IMR-90 (cell line): ENCODE measurements around the gene NWD2. TPM values are rescaled to one million over a fixed set of nuclear protein-coding genes. Genes with fewer than 3 reads are reported as not detected.

ENCODE experiments used
- ATAC-seq: fragments of 200-7000 bp; cut with Tn5 transposase; 2 replicates; pipeline ENCODE4 v1.9.1; 2020; ENCODE audit warnings: low read depth, mild to moderate bottlenecking, moderate library complexity
- BruUV-seq: library from RNA; stranded (reverse); fragments of 400-500 nt; replicated peaks from 2 replicates; lab custom pipeline; 2021; lab: Mats Ljungman, UMichigan
- CTCF ChIA-PET: fragments of 300-600 bp; formaldehyde crosslinking; extraction: SDS; loops from one replicate; lab custom pipeline; 2021; ENCODE audit warnings: antibody characterized with exemption; lab: Yijun Ruan, JAX
- POLR2A ChIA-PET: fragments of 300-600 bp; sonication (Branson Sonifier 250); formaldehyde crosslinking; loops from one replicate; lab custom pipeline; 2022; ENCODE audit warnings: antibody characterized with exemption; ENCODE audit not compliant: unreplicated experiment; lab: Charles Lee
- DNase-seq: peaks from one replicate; pipeline ENCODE4 v3.0.0; 2013
- H2AFZ ChIP-seq: replicated peaks from 2 replicates; pipeline ENCODE3; 2013; ENCODE audit warnings: low read length, mild to moderate bottlenecking; ENCODE audit not compliant: poor library complexity
- H2AK5ac ChIP-seq: 2 replicates; pipeline ENCODE4 v1.6.1; 2013; ENCODE audit warnings: low read depth, low read length, inconsistent platforms
- H2AK9ac ChIP-seq: replicated peaks from 2 replicates; pipeline ENCODE3; 2013; ENCODE audit warnings: mild to moderate bottlenecking, low read depth, low read length, moderate library complexity; ENCODE audit not compliant: poor library complexity
- H2BK120ac ChIP-seq: 2 replicates; pipeline ENCODE4 v1.6.1; 2013; ENCODE audit warnings: low read depth, low read length, inconsistent platforms
- H2BK15ac ChIP-seq: 3 replicates; pipeline ENCODE4 v1.6.1; 2013; ENCODE audit warnings: low read depth, low read length, inconsistent platforms
- H2BK20ac ChIP-seq: 2 replicates; pipeline ENCODE4 v1.6.1; 2013; ENCODE audit warnings: low read depth, mild to moderate bottlenecking, inconsistent platforms, low read length, moderate library complexity
- H2BK5ac ChIP-seq: 2 replicates; pipeline ENCODE4 v1.6.1; 2013; ENCODE audit warnings: mild to moderate bottlenecking, low read depth, low read length, inconsistent platforms; ENCODE audit not compliant: poor library complexity, severe bottlenecking
- H3K14ac ChIP-seq: replicated peaks from 2 replicates; pipeline ENCODE4 v1.6.1; 2013; ENCODE audit warnings: low read depth, low read length, inconsistent platforms
- H3K18ac ChIP-seq: 2 replicates; pipeline ENCODE4 v1.6.1; 2013; ENCODE audit warnings: low read depth, low read length, control low read depth
- H3K23ac ChIP-seq: 2 replicates; pipeline ENCODE4 v1.6.1; 2013; ENCODE audit warnings: low read depth, low read length, inconsistent platforms
- H3K27ac ChIP-seq: 2 replicates; pipeline ENCODE4 v1.5.1; 2013; ENCODE audit warnings: mild to moderate bottlenecking, control low read depth, low read length; ENCODE audit not compliant: insufficient read depth
- H3K27me3 ChIP-seq: 2 replicates; pipeline ENCODE4 v1.6.1; 2013; ENCODE audit warnings: low read length; ENCODE audit not compliant: control insufficient read depth, insufficient read depth
- H3K36me3 ChIP-seq: 2 replicates; pipeline ENCODE4 v1.6.1; 2013; ENCODE audit warnings: low read length, mixed read lengths; ENCODE audit not compliant: control insufficient read depth, insufficient read depth
- H3K4ac ChIP-seq: 2 replicates; pipeline ENCODE4 v1.6.1; 2013; ENCODE audit warnings: low read depth, low read length, inconsistent platforms
- H3K4me1 ChIP-seq: 2 replicates; pipeline ENCODE4 v1.6.1; 2013; ENCODE audit warnings: low read length, mixed read lengths; ENCODE audit not compliant: control insufficient read depth, insufficient read depth
- H3K4me2 ChIP-seq: 2 replicates; pipeline ENCODE4 v1.6.1; 2013; ENCODE audit warnings: low read depth, mild to moderate bottlenecking, control low read depth, low read length, moderate library complexity
- H3K4me3 ChIP-seq: 2 replicates; pipeline ENCODE4 v1.5.1; 2013; ENCODE audit warnings: low read depth, mild to moderate bottlenecking, control low read depth, low read length, moderate library complexity; ENCODE audit not compliant: insufficient read depth
- H3K56ac ChIP-seq: 2 replicates; pipeline ENCODE4 v1.6.1; 2013; ENCODE audit warnings: low read length, inconsistent platforms; ENCODE audit not compliant: insufficient read depth; ENCODE audit errors: extremely low read depth
- H3K79me1 ChIP-seq, 2 experiments: 2 replicates each; pipeline ENCODE4 v1.6.1; 2013; ENCODE audit warnings: low read length in 2 of 2, inconsistent platforms in 1 of 2, low read depth in 1 of 2
- H3K9ac ChIP-seq: 2 replicates; pipeline ENCODE4 v1.6.1; 2013; ENCODE audit warnings: low read depth, low read length, control low read depth
- H3K9me1 ChIP-seq: 2 replicates; pipeline ENCODE4 v1.6.1; 2013; ENCODE audit warnings: low read length, inconsistent platforms; ENCODE audit not compliant: insufficient read depth
- H3K9me3 ChIP-seq: 2 replicates; pipeline ENCODE4 v1.6.1; 2013; ENCODE audit warnings: low read length; ENCODE audit not compliant: control insufficient read depth, insufficient read depth
- H4K20me1 ChIP-seq: 2 replicates; pipeline ENCODE4 v1.6.1; 2013; ENCODE audit warnings: low read length, inconsistent platforms; ENCODE audit not compliant: insufficient read depth
- H4K5ac ChIP-seq: 2 replicates; pipeline ENCODE4 v1.6.1; 2013; ENCODE audit warnings: mild to moderate bottlenecking, low read depth, low read length, control low read depth
- H4K8ac ChIP-seq, 2 experiments: 2 replicates each; pipeline ENCODE4 v1.6.1; 2013; ENCODE audit warnings: low read depth in 2 of 2, low read length in 2 of 2, control low read depth in 1 of 2, inconsistent platforms in 1 of 2
- H4K91ac ChIP-seq: 2 replicates; pipeline ENCODE4 v1.6.1; 2013; ENCODE audit warnings: low read depth, low read length, inconsistent platforms; ENCODE audit not compliant: insufficient read depth
- CEBPB ChIP-seq: IDR thresholded peaks from 2 replicates; pipeline ENCODE4 v1.6.1; 2012; ENCODE audit warnings: low read depth, low read length, improper control_type of control experiment
- CHD1 ChIP-seq: IDR thresholded peaks from 2 replicates; pipeline ENCODE4 v1.6.1; 2012; ENCODE audit warnings: low read depth, low read length, improper control_type of control experiment
- CTCF ChIP-seq: conservative IDR thresholded peaks from 2 replicates; pipeline ENCODE4 v1.5.1; 2012; ENCODE audit warnings: mild to moderate bottlenecking, low read depth, low read length, improper control_type of control experiment
- ELK1 ChIP-seq: fragments of 150-350 bp; IDR thresholded peaks from 2 replicates; pipeline ENCODE4 v1.6.1; 2016; ENCODE audit warnings: low read depth, mild to moderate bottlenecking, low read length, moderate library complexity, borderline replicate concordance
- MAZ ChIP-seq: IDR thresholded peaks from 2 replicates; pipeline ENCODE4 v1.6.1; 2012; ENCODE audit warnings: low read depth, mild to moderate bottlenecking, low read length, improper control_type of control experiment, moderate library complexity, borderline replicate concordance
- NFE2L2 ChIP-seq: fragments of 150-350 bp; IDR thresholded peaks from 2 replicates; pipeline ENCODE4 v1.6.1; 2016; ENCODE audit warnings: low read depth, mild to moderate bottlenecking, low read length
- POLR2A ChIP-seq: IDR thresholded peaks from 2 replicates; pipeline ENCODE4 v1.6.1; 2012; ENCODE audit warnings: mild to moderate bottlenecking, low read depth, low read length
- RAD21 ChIP-seq: IDR thresholded peaks from 2 replicates; pipeline ENCODE4 v1.6.1; 2012; ENCODE audit warnings: low read length, improper control_type of control experiment
- RCOR1 ChIP-seq: IDR thresholded peaks from 2 replicates; pipeline ENCODE4 v1.6.1; 2012; ENCODE audit warnings: mild to moderate bottlenecking, low read length, improper control_type of control experiment; ENCODE audit not compliant: insufficient replicate concordance
- WGBS, 2 experiments: methylation state at CpG; one replicate each; pipeline versions ENCODE4 v1.1.5 to v1.1.7; 2013; ENCODE audit warnings: missing lambda C conversion rate in 2 of 2; ENCODE audit not compliant: insufficient read length in 1 of 2; ENCODE audit errors: extremely low coverage in 2 of 2; 5-methylcytosine and 5-hydroxymethylcytosine counted together
- dilution Hi-C: fragments of 300-500 bp; cut with HindIII; formaldehyde crosslinking; loops from one replicate; pipeline ENCODE4 v1.14.3; 2018; ENCODE audit warnings: low sequenced_read_pairs; ENCODE audit not compliant: unreplicated experiment
- in situ Hi-C: fragments of 300-500 bp; cut with MboI; formaldehyde crosslinking; loops from 3 replicates; pipeline ENCODE4 v1.14.3; 2019; ENCODE audit warnings: low sequenced_read_pairs, inconsistent platforms, mixed read lengths
- intact Hi-C: fragments of 100-400 bp; cut with micrococcal nuclease; formaldehyde crosslinking; loops from 2 replicates; pipeline ENCODE4 v1.10.0; 2022
- polyA plus RNA-seq, 3 experiments: library from polyadenylated mRNA; depleted of rRNA; stranded (reverse); fragments of >200 nt; gene quantifications; 2 replicates each; pipeline ENCODE4 v1.2.3, GENCODE V29; 2012; ENCODE audit warnings: low replicate concordance in 1 of 3
- total RNA-seq: library from RNA; depleted of rRNA; stranded (reverse); fragments of >200 nt; gene quantifications from 2 replicates; pipeline ENCODE4 v1.2.3, GENCODE V29; 2012

The NWD2 gene
- total and polyA plus RNA-seq, 2 of the 4 experiments (the other 2 are of a cell fraction): not detected

- Histone ChIP-seq H3K23ac (no peak overlapping the region), H3K9ac (no peak overlapping the region), H3K9me3 (no peaks in the 10 kb centered on the region), H4K8ac (no peak overlapping the region), H2BK120ac (no peak overlapping the region), H2AK5ac (no peak overlapping the region), H4K5ac (no peak overlapping the region), H3K18ac (no peak overlapping the region), H4K20me1 (no peaks in the 10 kb centered on the region), H2BK20ac (no peak overlapping the region), H3K4me2 (no peak overlapping the region), H3K79me1 (no peaks in the 10 kb centered on the region), H2BK15ac (no peak overlapping the region), H3K14ac (no peak overlapping the region), H3K27me3 (no peaks in the 10 kb centered on the region), H3K4ac (no peak overlapping the region), H2AFZ (no peak overlapping the region), H3K27ac (no peak overlapping the region), H3K4me3 (no peak overlapping the region), H2AK9ac (no peak overlapping the region), H3K9me1 (no peaks in the 10 kb centered on the region), H3K4me1 (no peaks in the 10 kb centered on the region), H2BK5ac (no peak overlapping the region), H3K56ac (no peak overlapping the region), H3K36me3 (no peaks in the 10 kb centered on the region), H4K91ac (no peak overlapping the region)
- ChIA-PET POLR2A (no interaction called here), CTCF (no interaction called here)
- BruUV-seq: no TSS peak
- in situ Hi-C loops: no loop called here
- DNase-seq (no peak), ATAC-seq (no peak)
- TF ChIP-seq CEBPB (no peak), CTCF (no peak), MAZ (no peak), RCOR1 (no peak), CHD1 (no peak), NFE2L2 (no peak), RAD21 (no peak), ELK1 (no peak), POLR2A (no peak)
- dilution Hi-C loops: no loop called here
- WGBS, 2 experiments: no CpG with 5 or more reads among the region's 1 CpG
- intact Hi-C loops: no loop called here
Observed at GRCh38 chr4:37475087-37475486, 230.5 kb downstream of the NWD2 start.
